Measurements from ENCODE around the gene SEC22A.
"Not testable (repeated sequence)": the region's sequence is repeated elsewhere in the genome, so short reads cannot be mapped to it uniquely, and the experiment has no call there.

Gene SEC22A

DNA sequence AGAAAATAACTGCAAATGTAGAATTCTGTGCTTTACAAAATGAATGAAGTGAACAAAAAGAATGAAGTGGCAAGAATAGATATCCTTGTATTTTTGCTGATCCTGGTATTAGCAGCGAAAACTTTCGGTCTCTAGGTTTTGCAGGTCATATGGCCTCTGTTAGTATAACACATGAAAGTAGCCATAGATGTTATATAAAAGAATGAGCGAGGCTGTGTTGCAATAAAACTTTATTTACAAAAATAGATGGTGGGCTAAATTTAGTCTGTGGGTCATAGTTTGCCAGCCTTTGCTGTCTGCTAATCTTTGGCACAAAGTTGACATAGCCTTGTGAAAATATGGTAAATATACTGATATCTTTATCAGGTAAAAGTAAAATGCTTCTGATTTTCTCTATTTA, 35.2 kb downstream of the SEC22A start:
- no peak for DNase-seq (ENCODE audit: low read depth)
- TF ChIP-seq, protein P1, sequence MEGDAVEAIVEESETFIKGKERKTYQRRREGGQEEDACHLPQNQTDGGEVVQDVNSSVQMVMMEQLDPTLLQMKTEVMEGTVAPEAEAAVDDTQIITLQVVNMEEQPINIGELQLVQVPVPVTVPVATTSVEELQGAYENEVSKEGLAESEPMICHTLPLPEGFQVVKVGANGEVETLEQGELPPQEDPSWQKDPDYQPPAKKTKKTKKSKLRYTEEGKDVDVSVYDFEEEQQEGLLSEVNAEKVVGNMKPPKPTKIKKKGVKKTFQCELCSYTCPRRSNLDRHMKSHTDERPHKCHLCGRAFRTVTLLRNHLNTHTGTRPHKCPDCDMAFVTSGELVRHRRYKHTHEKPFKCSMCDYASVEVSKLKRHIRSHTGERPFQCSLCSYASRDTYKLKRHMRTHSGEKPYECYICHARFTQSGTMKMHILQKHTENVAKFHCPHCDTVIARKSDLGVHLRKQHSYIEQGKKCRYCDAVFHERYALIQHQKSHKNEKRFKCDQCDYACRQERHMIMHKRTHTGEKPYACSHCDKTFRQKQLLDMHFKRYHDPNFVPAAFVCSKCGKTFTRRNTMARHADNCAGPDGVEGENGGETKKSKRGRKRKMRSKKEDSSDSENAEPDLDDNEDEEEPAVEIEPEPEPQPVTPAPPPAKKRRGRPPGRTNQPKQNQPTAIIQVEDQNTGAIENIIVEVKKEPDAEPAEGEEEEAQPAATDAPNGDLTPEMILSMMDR (IDR thresholded peaks at IDR 0.05; ENCODE audit: insufficient read depth, low read depth, low read length, missing control alignments) = no peak
- H3K4me3 ChIP-seq (ENCODE audit: low read length) = no peak overlapping the region

DNA sequence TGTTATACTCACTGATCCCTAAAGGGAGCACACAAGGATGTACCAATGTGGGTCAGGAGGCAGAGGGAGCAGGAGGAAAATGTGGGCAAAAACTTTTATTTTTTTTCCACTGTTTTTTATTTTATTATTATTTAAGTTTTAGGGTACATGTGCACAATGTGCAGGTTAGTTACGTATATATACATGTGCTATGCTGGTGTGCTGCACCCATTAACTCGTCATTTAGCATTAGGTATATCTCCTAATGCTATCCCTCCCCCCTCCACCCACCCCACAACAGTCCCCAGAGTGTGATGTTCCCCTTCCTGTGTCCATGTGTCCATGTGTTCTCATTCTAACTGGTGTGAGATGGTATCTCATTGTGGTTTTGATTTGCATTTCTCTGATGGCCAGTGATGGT, 37.4 kb downstream of the SEC22A start:
- not testable (repeated sequence) for DNase-seq (ENCODE audit: low read depth); H3K4me3 ChIP-seq (ENCODE audit: low read length)

DNA sequence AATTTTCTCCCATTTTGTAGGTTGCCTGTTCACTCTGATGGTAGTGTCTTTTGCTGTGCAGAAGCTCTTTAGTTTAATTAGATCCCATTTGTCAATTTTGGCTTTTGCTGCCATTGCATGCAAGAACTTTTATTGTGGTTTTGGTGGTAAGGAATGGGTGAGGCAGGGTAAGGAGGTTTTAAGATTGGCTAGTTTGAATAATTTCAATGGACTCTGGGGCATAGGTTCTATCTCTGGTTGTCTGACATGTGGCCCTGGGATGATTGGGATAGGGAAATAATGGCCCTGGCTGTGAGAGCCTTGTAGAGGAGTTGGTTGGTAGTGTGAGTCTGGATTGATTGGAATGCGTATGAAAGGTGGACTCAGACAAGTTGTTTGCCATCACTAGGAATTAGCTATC, 38.0 kb downstream of the SEC22A start:
- no peak overlapping the region for H3K4me3 ChIP-seq (ENCODE audit: low read length)
- TF ChIP-seq, protein P1 (IDR thresholded peaks at IDR 0.05; ENCODE audit: insufficient read depth, low read depth, low read length, missing control alignments) = no peak
- DNase-seq (ENCODE audit: low read depth) = no peak

DNA sequence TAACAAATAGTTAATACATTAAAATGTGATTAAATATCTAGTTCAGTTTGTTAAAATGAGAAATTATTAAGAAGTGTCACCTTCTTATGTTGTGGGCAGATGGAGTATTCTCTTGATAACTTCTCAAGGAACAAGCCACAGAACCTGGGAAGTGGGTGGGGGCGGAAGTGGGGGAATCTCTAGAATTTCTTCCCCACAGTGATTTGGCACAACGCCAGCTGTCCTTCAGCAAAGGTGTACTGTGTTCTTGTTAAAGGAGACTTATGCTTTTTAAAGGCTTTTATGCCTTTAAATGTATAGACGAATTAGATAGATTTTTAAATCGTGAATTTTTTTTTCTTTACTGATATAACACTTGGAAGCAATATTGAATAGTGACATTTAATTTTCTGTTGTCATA, 42.4 kb downstream of the SEC22A start:
- TF ChIP-seq, protein P1 (IDR thresholded peaks at IDR 0.05; ENCODE audit: insufficient read depth, low read depth, low read length, missing control alignments) = no peak
- no peak overlapping the region for H3K4me3 ChIP-seq (ENCODE audit: low read length)
- DNase-seq (ENCODE audit: low read depth) = peak; percentile 30

DNA sequence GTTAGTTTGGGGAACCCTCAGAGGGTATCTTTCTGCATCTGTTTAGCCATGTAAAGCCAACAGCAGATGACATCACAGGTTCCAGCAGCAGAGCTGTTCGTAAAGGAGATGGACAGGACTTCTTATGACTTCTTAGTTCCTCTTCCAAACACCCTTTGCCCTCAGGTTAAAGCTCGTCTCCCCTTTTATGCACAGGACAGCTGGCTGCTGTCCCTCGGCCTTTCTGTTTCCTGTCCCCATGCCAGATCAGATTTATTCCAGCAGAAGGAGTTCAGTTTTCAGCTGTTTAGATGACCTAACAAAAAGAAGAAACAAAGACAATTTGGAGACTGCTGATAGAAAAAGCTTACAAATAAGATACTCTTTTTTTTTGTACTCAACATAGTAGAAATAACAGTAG, 45.1 kb downstream of the SEC22A start:
- no peak overlapping the region for H3K4me3 ChIP-seq (ENCODE audit: low read length)
- no peak for DNase-seq (ENCODE audit: low read depth)
- TF ChIP-seq, protein P1 (IDR thresholded peaks at IDR 0.05; ENCODE audit: insufficient read depth, low read depth, low read length, missing control alignments) = no peak

DNA sequence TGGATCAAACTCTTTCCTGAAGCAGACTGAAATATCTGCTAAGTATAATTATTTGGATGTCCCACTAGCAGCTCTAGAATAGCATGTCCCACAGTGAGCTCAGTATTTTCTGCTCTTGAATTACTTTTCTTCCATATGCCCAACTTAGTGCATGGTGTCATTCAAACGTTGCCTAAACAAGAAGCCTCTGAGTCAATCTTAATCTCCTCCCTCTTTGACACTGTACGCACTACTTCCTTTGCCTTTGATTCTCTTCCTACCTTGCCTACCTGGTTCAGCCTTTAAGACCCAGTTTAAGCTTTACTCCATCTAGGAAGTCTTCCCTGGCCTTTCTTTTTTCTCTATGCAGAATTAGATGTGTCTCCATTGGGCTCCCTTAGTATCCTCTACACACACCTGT, 54.5 kb downstream of the SEC22A start:
- TF ChIP-seq, protein P1 (IDR thresholded peaks at IDR 0.05; ENCODE audit: insufficient read depth, low read depth, low read length, missing control alignments) = no peak
- peak; percentile 69 for DNase-seq (ENCODE audit: low read depth)
- H3K4me3 ChIP-seq (ENCODE audit: low read length) = no peak overlapping the region

DNA sequence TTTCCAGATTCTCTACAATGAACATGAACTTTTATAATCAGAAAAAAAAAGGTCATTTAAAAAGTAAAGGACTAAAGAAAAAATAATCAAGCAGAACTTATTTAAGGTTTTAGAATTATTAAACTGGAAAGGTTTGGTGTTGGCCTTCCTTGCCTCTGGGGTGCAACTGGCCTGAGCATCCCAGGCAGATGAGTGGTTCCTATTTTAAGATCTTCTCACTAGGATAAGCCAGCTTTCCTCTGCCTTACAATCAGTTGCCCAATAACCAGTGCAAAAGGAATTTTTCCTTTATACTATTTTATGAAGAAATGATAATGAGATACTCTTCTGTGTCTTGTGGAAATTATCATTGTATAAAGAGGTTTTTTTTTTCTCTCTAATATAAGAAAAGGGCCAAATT, 56.6 kb downstream of the SEC22A start:
- TF ChIP-seq, protein P1 (IDR thresholded peaks at IDR 0.05; ENCODE audit: insufficient read depth, low read depth, low read length, missing control alignments) = no peak
- H3K4me3 ChIP-seq (ENCODE audit: low read length) = no peak overlapping the region
- no peak for DNase-seq (ENCODE audit: low read depth)

Measured in epithelial cell of esophagus (primary cell).